Measurements from ENCODE around the gene AJUBA.

DNA sequence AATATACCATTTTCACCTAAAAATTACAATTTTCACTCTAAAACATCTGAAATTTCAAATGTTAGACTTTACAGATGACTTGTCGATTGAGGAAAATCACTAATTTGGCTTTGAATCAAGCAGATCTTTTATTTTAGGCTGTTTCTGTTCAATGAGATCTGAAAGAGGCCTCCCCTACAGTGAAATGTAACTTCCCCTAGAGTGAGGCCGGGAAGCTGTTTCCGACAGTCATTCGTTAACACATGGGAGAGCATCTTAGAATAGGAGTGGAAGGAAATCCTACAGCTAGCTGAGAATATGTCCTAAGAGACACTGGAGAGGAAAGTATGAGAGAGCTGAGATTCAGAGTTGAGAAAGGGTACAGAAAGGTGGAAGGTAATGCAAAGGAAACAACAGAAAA is 33.3 kb upstream of the AJUBA start:
- no peak for TF ChIP-seq HDGF (IDR thresholded peaks at IDR 0.05; ENCODE audit: borderline replicate concordance)
- no peak for TF ChIP-seq ARNT (IDR thresholded peaks at IDR 0.05)
- TF ChIP-seq, protein P1, sequence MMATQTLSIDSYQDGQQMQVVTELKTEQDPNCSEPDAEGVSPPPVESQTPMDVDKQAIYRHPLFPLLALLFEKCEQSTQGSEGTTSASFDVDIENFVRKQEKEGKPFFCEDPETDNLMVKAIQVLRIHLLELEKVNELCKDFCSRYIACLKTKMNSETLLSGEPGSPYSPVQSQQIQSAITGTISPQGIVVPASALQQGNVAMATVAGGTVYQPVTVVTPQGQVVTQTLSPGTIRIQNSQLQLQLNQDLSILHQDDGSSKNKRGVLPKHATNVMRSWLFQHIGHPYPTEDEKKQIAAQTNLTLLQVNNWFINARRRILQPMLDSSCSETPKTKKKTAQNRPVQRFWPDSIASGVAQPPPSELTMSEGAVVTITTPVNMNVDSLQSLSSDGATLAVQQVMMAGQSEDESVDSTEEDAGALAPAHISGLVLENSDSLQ (IDR thresholded peaks at IDR 0.05): no peak
- TF ChIP-seq NFRKB (IDR thresholded peaks at IDR 0.05): no peak
- TF ChIP-seq BHLHE40 (IDR thresholded peaks at IDR 0.05; ENCODE audit: borderline replicate concordance): no peak
- TF ChIP-seq ZNF384 (IDR thresholded peaks at IDR 0.05): no peak

Data from HEK293T (cell line).